Mucosa of gallbladder (tissue), 1 donor: ENCODE results near the gene SH3TC1. TPM values are rescaled to one million over a fixed set of nuclear protein-coding genes. Genes with fewer than 3 reads are reported as not detected.
A peak's percentile ranks its signal among the peaks of the same experiment; 100 is the strongest.

Source experiments
- DNase-seq: peaks from one replicate; pipeline ENCODE4 v3.0.0-alpha.2; 2020; ENCODE audit warnings: low spot score
- total RNA-seq: library from RNA; stranded (reverse); gene quantifications from one replicate; pipeline ENCODE4 v1.2.1, GENCODE V29; 2021
- donor health status: DM: no; HTN: no; CAD: no.

SH3TC1 gene
- total RNA-seq, 1 donor from 2014 or later: 50.9 TPM

DNA sequence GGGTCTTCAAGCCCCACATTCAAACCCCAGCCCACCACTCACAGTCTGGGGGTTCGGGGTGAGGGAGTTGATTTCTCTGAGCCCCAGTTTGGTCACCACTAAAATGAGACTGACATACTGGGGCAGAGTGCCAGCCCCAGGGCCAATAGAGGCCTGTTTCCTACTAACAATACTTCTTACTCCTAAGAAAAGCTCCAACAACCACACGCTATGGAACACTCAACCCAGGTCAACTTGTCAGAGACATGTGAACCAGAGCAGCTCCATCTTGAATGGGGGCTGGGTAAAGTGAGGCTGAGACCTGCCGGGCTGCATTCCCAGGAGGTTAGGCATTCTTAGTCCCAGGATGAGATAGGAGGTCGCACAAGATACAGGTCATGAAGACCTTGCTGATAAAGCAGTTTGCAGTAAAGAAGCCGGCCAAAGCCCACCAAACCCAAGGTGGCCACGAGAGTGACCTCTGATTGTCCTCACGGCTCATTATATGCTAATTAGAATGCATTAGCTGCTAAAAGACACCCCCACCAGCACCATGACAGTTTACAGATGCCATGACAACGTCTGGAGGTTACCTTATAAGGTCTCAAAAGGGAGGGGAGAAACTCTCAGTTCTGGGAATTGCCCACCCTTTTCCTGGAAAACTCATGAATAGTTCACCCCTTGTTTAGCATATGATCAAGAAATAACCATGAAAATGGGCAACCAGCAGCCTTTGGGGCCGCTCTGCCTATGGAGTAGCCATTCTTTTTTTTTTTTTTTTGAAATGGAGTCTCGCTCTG is 43.9 kb downstream of the SH3TC1 start:
- no peak for DNase-seq

DNA sequence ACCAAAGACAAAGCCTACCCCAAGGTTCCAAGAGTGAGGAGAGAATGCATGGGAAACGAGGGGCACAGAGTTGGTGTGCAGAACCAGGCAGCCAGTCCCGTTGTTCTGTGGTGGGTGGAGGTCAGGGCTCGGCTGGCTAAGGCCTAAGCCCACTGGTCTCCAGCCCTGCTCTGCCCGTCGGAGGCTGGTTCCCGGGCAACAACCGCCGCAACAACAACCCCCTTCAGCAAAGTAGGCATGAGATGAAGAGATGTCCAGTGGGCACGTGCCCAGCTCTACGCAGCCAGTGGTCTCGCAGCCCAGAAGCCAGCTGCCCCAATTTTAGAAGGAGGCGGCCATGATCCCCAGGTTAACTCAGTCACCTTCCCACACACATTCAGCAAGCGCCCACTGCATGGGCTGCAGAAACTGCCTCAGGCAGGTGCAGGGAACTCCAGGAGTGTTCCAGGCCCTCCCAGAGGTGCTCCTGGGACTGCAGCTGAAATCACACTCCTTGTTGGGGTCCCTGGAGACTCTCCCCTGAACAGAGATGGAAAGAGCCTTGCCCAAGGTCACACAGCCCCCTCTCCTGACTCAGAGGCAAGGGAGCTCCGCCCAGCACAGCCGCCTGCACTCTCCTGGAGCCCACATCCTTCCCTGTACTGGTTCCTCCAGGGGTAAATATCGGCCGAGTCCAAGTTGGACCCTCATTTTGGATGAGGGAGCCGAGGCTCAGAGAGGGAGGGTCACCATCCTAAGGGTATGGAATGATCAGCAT is 45.1 kb downstream of the SH3TC1 start:
- DNase-seq: no peak

DNA sequence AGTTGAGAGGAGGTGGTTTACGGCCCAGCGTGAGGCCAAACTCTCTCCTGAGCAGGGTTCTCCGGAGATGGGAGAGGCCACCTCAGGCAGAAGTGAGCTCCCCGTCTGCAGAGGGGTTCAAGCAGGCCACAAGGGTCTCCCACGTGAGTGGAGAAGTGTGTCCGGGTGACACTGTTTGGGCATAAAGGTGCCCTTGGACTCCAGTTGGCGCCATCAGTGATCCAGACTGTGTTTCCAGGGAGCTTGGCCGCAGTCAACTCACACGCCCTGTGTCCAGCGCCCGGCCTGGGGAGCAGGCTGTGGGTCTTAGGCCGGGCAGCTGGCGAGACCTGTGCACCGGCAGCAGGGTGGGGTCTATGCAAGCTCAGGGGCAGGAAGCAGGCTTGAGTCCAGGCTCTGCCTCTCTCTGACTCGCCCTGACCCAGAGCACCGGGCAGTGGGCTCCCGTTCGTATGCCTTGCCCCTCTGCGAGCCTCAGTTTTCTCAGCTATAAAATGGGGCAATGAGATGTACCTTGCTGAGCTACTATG is 45.9 kb downstream of the SH3TC1 start:
- DNase-seq: no peak

DNA sequence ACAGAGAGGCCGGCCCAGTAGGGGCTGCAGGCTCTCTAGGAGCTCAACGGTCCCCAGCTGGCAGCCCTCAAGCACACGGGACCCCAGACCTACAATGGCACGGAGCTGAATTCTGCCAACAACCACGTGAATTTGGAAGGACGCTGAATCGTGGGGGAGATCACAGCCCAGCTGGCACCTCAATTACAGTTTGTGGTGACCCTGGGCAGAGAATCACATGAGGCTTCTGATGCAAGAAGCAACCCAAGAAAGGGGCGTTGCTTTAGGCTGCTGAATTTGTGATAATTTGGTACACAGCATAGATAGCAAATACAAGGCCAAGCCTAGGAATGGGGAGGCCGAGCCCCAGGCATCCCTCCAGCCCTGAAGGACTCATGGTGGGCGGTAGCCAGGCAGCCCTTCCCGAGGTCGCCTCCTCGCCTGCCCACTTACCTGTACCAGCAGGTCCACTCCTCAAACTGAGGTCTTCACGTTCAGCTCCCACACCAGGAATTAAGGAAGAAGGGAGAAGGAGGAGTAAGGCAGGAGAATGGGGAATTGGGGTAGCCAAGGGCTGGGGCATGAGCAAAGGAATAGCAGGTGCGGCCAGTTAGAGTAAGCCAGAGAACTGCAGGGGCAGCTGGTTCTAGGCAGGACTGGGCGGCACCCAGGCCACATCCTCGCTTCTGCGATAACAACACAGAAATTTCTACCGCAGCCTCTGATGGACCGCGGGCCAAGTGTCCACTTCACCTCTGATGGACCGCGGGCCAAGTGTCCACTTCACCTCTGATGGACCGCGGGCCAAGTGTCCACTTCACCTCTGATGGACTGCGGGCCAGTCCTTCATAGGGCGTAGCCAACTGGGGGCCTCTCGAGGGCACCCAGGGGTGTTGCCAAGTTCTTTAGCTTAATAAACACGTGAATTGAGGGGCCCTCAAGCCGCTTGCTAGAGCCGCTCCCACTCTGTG is 47.1 kb downstream of the SH3TC1 start:
- no peak for DNase-seq

DNA sequence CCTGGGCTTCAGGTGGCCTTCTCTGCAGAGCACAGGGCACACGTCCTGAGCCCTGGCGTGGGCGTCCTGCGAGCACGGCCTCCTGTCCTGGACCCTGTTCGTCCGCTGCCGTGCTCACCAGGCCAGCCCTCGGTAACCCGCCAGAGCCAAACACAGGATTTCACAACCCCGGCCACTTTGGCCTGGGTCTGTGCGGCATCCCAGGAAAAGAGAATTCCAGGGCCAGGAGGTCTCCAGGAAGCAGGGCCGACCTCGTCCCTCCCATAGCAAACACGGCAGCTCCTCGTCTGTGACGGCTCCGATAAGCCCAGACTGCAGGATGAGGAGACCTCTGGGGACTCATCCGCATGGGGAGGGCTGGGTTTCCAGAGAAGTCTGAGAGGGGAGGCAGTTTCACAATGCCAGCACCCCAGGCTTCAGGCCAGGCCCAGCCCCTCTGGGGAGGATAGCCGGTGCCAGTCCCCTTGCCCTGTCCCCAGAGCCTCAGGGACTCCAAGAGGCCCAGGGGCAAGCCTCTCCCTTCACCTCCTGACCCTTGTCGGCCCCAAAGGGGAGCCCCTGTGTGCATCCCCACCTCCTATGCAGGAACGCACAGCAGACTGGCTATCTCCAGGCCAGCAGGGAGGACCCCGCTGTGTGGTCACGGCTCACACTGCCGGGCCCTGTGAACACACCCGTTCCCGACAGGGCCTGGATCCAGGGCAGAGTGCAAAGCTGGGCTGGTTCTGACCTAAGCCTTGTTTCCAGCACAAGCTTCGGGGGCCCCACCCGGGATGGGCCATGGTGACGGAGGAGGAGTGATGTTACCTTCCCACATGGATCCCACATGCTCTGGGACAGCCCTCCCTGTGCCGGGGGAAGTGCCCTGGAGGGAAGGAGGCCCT is 48.2 kb downstream of the SH3TC1 start:
- DNase-seq: no peak

DNA sequence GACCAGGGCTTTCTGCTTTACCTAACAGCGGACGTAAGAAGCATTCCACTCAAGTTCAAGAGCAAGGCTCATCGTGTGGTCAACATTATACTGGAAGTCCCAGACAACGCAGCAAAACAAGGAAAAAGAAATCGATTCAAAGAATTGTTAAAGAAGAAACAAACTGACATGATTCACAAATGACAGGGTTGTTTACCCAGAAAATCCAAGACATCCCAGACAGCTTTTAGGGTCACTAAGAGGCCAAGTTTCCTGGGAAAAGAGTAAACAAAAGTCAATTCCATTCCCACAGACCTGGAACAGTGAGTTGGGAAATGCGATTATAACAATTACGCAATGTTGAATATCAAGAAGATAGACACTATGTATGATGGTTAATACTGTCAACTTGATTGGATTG is 49.0 kb downstream of the SH3TC1 start:
- no peak for DNase-seq

DNA sequence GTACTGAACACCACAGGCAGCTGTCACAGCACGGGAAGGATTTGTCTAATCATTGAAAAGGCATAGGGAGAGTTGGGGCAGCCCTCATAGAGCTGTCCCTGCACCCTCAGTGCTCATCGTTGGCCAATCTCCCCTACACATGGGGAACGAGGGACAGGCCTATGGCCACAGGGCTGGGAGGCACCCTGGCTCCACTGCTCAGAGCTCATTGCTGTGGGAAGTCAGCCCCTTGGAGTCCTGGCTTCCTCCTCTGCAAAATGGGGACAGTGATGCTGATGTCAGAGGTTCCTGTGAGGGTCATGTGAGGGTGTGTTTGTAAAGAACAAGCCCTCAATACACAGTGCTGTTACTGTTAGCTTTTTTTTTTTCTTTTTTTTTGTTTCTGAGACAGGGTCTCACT is 51.1 kb downstream of the SH3TC1 start:
- no peak for DNase-seq

DNA sequence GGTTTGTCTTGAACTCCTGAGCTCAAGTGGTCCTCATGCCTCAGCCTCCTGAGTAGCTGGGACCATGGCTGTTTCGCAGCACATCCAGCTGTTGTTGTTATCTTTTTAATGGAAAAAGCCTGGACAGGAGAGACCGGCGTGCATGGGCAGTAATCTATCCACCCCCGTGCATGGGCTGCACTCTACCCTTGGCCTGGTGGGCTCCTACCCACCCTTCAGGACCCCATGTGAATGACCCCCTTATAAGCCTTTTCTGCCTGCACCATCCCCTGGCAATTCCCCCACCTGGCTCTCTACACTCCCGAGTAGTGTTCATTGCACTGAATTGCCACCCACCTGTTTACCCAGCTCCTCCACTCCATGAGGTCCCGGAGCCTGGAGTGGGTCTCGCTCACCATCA is 51.5 kb downstream of the SH3TC1 start:
- DNase-seq: no peak

DNA sequence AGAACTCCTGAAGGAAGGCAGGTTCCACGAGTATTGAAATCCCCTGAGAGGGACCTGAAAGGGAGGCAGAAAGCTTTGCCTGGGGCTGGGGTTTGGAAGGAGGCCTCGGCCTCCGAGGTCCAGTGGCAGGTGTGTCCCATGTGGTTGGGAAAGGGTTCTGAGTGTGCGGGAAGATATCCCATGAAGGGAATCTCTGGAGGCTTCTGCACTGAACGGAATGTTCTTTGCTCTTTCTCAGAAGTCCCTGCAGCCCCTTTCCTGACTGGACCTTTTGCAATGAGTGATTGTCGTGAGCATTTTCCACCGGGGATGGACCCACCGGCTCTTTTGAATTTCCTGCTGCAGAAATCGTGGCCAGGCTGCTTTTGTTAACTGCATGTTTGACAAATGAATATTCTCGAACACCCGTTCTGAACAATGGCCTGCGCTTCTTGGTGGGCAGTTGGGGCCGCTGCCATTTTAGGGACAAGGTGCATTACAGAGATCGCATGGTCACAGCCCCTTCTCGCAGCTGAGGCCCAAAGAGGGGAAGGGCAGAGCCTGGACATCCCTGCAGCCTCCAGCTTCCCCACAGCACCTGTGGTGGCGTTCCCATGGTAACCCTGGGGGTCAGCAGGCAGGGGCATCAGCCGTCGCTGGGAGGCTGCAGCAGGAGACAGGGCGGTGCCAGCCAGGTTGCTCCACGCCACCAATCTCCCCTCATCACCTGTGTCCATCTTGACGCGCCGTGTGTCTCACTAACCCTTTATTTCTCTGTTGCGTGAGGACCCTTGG is 52.2 kb downstream of the SH3TC1 start:
- DNase-seq: no peak

DNA sequence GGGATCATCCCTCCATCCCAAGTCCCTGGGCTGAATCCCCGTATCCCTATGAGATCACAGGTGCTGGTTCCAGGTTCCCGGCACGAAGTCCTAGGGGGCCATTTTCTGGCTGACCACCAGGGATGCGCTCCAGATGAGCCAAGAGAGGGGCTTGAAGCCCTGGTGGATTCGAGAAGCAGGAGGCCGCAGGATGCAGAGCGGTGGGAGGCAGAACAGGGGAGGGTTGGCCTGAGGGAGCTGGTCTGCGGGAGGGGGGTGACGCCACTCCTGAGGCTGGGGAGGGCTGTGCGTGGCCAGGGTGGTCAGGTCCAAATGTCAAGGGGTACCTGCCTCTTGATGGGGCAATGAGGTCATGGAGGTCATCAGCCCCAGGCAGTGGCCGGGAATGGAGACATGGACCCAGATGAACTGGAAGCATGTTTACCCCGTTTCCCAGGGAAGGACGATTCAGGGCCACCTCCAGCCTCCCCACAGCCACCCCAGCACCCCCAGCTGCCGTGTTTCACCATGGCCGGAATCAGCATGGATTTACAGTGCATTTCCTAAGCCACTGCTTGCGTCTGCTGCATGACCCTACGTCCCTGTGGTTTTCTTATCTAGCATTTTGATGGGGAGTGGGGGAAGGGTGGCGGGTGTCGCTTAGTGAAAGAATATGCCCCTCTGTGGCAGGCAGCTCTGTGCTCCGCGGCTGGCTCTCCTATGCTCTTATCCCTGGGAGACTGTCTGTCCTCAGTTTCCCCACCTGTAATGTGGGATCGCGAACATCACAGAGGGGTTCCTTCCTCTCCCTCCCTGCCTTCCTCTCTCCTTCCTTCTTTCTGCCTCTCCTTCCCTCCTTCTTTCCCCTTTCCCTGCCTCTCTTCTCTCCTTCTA is 53.4 kb downstream of the SH3TC1 start:
- no peak for DNase-seq

DNA sequence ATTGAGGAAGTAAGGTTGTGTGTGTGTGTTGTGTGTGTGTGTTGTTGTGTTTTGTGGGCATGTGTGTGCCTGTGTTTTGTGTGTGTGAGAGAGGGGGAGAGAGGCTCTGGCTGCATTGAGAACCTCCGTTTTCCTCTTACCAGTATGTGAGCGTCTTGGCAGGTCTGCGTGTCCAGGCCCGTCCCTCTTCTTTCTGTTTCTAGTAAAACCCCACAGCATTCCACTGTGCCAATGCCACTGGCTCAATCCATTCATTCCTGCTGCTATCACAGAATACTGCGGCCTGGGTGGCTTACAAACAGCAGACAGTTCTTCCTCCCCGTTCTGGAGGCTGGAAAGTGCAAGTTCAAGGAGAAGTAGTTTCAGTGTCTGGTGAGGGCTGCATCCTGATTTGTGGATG is 55.0 kb downstream of the SH3TC1 start:
- DNase-seq: no peak

DNA sequence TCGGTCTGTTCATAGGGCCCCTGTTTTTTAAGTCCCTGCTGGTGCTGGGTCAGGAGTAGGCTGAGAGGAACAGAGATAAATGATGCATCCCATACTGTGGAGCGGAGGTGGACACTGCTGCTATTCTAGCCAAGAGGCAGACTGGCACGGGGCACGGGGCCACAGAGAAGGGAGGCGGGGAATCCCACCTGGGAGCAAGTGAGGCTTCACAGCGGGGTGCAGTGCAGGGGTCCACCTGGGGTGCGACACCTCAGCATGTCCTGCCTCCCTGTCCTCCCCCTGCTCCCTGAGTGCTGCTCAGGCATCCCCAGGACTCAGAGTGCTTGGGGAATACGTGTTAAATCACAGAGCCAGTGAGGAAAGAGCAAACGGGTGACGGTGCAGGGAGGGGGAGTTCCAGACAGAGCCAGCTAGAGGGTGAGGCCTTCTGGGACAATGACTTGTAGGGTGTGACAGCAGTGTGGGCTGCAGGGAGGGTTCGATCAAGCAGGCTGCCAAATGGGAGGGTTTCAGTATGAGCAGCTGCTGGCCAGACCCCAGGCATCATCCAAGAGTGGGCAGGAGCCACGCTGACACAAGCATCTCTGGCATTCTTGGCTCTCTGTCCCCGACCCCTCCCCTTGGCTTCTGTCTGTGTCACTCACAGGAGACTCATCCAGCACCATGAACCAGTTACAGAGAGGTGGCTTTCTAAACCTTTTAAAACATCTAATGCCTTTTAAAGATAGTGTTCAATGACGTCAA is 56.8 kb downstream of the SH3TC1 start:
- DNase-seq: no peak

DNA sequence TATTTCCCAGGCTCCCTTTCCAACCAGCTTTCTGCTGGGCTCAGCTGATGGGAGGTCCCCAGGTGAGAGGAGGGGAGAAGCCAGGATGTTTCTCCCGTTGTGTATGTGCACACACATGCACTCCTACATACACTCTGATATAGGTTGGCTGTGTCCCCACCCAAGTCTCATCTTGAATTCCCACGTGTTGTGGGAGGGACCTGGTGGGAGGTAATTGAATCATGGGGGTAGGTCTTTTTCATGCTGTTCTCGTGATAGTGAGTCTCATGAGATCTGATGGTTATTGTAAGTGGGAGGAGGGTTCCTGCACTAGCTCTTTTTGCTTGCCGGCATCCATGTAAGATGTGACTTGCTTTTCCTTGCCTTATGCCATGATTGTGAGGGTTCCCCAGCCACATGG is 58.8 kb downstream of the SH3TC1 start:
- no peak for DNase-seq

DNA sequence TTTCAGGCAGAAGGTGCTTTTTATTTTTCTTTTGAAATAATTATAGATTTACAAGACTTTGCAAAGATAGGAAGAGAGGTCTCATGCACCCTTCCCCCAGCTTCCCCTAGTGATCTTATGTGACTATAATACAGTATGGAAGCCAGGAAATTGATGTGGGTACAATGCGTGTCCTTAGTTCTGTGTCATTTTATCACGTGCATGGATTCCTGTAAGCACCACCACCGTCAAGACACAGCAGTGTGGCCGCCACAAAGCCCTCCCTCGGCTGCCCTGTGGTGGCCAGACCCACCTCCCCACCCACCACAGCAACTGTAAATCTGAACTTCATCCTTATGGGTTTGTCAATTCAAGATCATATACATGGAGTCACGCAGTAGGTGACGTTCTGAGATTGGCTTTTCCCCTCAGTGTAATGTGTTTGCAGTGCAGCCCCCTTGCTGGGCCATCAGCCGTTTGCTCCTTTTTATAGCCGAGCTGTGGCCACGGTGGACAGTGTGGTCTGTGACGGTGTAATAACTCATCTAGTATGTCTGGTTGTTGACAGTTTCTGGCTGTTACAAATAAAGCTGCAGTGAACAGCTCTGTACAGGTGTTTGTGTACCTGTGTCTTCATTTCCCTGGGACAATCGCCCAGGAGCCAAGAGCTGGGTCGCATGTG is 59.6 kb downstream of the SH3TC1 start:
- DNase-seq: no peak

DNA sequence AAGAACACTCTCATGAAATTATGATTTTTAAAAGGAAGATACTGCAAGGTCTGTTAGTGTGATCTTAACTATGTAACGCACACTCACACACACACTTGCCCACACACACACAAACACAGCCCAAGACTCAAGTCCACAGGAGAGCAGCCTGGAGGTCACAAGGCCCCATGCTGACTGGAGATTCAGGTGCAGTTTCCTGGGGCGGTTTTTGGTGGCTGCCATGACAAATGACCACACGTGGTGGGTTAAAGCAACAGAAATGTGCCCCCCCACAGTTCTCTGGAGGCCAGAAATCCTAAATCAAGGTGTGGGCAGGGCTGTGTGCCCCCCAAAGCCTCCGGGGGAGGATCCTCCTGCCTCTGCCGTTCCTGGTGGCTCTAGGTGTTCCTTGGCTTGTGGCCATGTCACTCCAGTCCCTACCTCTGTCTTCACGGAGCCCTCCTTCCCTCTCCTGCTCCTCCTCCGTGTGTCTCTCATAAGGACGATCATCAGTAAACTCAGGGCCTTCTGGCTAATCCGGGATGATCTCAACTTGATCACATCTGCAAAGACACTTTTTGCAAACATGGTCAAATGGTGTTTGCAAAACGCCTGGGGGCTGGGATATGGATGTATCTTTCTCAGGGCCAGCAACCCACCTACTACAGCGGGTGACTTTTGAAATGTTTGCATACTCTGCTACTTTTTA is 60.8 kb downstream of the SH3TC1 start:
- DNase-seq: no peak

DNA sequence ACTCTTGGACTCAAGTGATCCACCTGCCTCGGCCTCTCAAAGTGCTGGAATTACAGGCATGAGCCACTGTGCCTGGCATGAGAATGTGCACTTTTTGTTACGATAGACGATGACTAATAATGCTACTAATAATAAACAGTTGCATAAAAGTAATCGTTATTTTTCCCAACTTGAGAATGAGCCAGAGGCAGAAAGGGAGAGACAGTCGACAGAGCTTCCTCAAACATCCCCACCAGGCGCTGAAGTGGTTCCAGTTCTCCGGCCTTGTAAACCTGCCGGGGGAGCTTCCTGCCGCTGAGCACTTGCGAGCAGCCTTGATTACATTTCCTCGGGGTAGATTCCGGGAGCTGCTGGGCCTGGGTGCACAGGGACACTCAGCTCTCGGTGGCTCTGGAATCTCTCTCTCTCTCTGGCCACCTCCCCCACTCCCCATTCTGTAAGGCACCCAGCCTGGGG is 61.6 kb downstream of the SH3TC1 start:
- DNase-seq: peak; percentile 30
